NK-92 (cell line): ENCODE measurements around the gene CHMP2A.
"Not testable (repeated sequence)": the region's sequence is repeated elsewhere in the genome, so short reads cannot be mapped to it uniquely, and the experiment has no call there.

Experiments
- DNase-seq: peaks from one replicate; lab custom pipeline; 2025; ENCODE audit not compliant: unreplicated experiment; lab: John Stamatoyannopoulos, UW

Gene CHMP2A

GRCh38 chr19:58554494-58555368, at the start of gene CHMP2A:
Gene CHMP2A, minus strand, starts transcription at chr19:58555105. Its CDS starts 893 bp downstream, at chr19:58554212.
- DNase-seq = no peak

GRCh38 chr19:58586133-58586765, 31.3 kb upstream of the CHMP2A start:
- DNase-seq = no peak

- no peak for DNase-seq
Measured at GRCh38 chr19:58585442-58586132, 30.7 kb upstream of the CHMP2A start.

DNA sequence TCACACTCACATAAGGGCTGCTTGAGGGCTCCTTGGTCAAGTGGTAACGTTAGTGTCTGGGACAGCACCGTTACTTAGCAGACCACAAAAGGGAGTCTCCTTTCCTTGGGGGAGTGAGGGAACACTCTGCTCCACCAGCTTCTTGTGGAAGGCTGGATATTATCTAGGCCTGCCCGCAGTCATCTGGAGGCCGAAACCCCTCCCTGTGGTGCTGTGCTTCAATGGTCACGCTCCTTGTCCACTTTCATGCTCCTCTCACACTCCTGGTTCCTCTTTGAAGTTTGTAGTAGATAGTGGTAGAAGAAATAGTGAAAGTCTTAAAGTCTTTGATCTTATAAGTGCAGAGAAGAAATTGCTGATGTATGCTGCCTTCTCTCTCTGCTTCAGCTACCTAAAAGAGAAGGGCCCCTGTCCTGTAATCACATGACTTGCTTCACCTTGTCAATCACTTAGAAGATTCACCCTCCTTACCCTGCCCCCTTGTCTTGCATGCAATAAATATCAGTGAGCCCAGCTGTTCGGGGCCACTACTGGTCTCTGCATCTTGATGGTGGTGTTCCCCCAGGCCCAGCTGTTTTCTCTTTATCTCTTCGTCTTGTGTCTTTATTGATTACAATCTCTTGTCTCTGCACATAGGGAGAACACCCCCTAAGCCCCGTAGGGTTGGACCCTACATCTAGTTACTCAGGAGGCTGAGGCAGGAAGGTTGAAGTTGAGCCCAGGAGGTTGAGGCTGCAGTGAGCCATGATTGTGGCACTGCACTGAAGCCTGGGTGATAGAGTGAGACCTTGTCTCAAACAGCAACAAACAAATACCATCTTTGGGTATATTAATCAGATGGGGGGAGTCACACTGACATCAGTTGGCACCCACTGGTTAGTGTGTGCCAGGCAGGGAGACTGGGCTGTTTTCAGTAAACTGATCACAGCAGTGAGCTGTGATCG, 29.9 kb upstream of the CHMP2A start:
- no peak for DNase-seq

DNA sequence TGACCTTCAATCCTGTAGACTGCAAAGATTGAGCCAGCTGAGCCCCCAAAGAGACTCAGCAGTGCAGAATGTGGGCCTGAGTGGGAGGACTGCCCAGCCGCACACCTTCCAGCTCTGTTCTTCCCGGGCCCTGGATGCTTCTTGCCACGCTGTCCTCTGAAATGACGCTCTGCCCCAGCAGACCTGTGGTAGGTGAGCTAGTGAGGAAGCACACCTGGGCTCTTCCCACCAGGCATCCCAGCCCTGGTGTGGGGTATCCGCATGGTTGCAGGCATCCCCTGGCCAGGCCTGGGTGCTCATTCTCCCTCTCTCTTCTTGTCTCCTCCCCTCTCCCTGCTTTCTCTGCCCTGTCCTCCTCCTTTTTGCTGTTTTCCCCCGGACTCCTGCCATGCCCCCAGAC, 28.1 kb upstream of the CHMP2A start:
- no peak for DNase-seq

DNA sequence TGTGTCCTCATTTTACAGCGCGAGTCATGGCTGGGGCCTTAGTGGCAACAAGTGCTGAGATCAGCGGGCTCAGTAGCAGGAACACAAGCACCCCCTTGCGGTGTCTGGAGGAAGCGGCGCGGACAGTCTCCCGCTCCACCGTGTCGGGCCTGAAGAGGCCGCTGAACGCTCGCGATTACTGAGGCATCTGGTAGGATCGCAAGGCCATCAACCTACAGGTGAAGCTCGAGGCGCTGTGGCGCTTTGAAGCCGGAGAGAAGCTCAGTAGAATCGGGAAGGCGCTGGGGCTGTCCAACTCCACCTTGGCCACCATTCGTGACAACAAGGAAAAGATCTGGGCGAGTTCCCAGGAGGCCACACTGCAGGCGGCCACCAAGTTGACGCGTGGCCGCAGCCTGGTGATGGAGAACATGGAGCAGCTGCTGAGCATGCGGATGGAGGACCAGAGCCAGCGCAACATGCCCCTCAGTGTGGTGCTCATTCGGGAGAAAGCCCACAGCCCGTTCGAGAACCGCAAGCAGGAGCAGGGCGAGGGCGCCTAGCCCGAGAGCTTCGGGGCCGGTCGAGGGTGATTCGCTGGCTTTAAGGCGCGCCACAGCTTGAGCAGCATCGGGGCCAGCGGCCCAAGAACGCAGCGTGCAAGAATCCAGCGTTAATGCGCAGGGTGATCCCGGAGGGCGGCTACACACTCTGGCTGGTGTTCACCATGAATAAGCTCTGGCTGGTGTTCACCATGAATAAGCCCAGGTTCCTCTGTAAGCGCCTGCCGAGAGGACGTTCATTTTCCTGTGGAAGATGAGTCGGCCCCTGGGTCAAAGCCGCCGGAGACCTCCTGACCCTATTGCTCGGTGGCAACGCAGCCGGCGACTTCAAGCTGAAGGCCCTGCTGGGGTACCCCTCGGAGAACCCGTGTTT, 26.6 kb upstream of the CHMP2A start:
- DNase-seq = no peak

- no peak for DNase-seq
Measured at GRCh38 chr19:58579473-58580142, 24.7 kb upstream of the CHMP2A start.

DNA sequence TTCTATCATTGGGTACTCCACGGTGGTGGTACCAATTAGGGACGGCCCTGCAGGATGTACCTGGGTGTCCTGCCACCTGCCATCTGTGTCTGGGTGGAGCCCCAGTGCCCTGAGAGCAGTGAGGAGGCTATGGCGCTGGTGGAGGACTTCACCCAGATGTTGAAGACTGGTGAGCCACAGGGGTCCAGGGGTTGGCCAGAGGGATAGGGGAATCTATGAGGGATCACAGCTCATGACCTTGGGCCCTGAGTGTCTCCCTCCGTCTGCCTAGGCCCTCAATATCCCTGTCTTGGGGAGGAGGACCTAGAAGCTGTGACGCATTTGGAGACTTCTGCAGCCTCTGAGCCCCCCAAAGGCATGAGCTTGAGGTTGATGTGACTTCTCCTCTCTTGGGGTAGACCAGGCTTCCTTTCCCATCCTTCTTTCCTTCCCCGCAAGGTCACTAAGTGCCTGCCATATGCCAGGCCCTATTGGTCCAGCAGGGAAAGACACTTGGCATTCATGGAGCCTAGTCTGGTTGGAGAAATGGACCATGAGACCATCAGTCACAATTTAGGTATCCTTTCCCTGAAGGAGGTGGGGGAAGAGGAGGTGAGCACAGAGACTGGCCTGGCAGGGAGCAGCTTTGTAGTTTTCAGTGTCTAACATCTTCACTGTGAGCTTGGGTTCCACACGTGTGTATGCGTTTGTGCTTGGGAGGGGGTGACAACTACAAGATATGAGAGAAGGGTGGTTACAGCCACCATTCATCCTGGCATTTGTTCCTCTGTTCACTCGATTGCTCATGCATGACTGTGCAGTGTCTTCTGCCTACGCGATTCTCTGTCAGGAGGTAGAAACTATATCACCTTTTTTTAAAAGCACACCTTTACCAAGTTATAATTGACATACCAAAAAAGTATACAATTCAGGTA, 23.4 kb upstream of the CHMP2A start:
- no peak for DNase-seq

DNA sequence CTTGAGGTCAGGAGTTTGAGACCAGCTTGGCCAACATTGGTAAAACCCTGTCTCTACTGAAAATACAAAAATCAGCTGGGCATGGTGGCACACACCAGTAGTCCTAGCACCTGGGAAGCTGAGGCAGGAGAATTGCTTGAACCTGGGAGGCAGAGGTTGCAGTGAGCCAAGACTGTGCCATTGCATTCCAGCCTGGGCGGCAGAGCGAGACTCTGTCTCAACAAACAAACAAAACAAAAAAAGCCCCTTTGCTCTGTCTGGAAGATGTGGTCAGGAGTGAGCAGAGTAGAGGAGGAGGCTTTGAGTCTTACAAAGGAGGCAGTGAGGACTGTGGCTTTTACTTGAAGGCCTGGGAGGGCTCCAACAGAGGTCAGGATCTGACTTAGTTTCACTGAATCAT, 22.7 kb upstream of the CHMP2A start:
- not testable (repeated sequence) for DNase-seq

GRCh38 chr19:58575183-58576041, 20.5 kb upstream of the CHMP2A start:
- DNase-seq = no peak

DNA sequence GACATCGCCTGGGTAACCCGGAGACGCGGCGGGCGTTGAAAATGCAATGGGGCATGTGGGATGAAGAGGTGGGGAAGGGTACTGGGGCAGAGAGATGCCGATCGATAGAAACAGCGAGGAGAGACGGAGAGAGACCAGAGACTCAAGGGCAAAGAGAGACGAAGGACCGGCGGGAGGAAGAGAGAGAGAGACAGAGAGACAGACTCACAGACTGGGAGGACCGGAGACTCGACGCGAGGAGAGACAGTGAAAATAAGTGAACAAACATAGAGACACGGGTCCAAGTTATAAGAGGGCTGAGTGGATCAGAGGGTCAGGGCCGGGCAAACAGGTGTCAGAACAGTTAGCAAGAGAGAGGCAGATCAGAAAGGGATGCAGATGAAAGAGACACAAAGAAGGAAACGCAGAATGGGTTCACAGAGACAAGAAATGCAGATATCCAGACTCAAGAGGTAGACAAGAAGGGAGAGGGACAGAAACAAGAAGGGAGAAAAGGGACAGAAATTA, 18.8 kb upstream of the CHMP2A start:
- DNase-seq = no peak

- no peak for DNase-seq
Measured at GRCh38 chr19:58572818-58573657, 18.1 kb upstream of the CHMP2A start, which contains the start of gene MZF1. Gene MZF1, minus strand, starts transcription at chr19:58573335. Its CDS starts 1,946 bp downstream, at chr19:58571389.

GRCh38 chr19:58572026-58572817, 17.3 kb upstream of the CHMP2A start:
- DNase-seq = no peak

DNA sequence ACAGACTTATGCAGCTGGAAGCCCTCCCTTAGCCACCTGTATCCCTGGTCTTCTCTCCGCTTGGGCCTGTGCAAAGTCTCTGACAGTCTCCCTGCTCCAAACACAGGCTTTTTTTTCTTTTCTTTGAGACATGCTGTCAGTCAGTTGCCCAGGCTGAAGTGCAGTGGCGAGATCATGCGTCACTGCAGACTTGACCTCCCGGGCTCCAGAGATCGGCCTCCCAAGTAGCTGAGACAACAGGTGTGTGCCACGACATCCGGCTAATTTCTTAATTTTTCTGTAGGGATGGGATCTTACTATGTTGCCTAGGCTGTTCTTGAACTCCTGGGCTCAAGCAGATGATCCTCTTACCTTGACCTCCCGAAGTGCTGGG, 16.7 kb upstream of the CHMP2A start:
- DNase-seq = no peak
